ENCODE data around the gene GRIA3.

Gene GRIA3

DNA sequence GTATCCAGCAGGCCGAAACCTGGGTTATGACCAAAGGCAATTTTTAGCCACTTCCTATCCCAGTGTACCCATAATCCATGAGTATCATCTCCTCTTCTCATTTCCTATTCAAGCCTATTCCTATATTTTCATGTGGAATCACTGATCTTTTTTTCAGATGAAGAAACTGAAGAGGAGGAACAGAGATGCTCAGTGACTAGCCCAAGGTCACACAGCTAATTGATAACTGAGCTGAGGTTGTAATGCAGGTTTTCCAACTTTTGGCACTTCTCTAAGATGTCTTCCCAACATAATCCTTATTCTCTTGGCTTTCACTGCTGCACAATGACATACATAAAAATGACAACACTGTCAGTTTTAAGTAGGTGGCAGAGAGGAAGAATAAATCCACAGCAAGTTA lies 15.3 kb downstream of the GRIA3 start:
- DNase-seq = no peak

GRCh38 chrX:123201720-123202119 lies 17.6 kb downstream of the GRIA3 start:
- no peak for DNase-seq

GRCh38 chrX:123202523-123202922 lies 18.4 kb downstream of the GRIA3 start:
- no peak for DNase-seq

- DNase-seq = no peak
Observed at GRCh38 chrX:123203772-123204171, 19.7 kb downstream of the GRIA3 start.

- DNase-seq = peak; percentile 76
Observed at GRCh38 chrX:123206176-123206575, 22.1 kb downstream of the GRIA3 start.

DNA sequence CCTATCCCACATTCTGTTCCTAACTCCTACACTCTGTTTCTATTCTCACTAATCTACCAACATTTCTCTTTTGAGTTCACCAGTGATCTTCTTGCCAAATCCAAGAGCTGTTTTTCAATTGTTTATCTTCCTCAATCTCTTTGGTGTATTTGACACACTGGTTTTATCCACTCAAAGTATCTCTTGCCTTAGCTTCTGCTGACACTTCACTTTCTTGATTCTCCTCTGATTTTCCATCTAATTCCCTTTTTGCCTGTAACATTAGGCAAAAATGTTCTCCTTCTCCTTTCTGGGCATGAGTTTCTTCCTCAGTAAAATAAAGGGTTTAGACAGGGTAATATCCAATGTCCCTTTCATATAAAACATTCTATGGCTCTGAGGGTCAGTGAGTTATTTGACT lies 26.2 kb downstream of the GRIA3 start:
- DNase-seq = no peak

GRCh38 chrX:123215397-123216089 lies 31.5 kb downstream of the GRIA3 start:
- DNase-seq = no peak

GRCh38 chrX:123217077-123217476 lies 33.0 kb downstream of the GRIA3 start:
- no peak for DNase-seq

DNA sequence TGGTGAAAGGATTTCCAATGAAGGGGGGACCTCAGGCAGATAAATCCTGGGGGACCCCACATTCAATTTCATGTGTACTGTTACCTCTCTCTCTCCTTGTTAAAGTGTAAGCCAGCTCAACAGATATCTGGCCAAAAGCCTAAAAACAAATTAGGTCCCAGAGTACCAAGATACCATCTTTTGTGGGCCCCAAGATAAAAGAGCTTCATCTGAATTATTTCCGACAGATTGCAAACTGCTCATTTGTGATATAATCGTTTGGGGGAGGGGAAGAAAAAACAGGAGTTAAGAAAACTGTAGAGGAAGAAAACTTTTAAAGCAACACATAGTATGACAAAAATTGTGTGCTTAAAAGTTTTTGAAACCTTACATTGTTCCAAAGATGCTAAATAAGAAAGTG lies 33.6 kb downstream of the GRIA3 start:
- no peak for DNase-seq

DNA sequence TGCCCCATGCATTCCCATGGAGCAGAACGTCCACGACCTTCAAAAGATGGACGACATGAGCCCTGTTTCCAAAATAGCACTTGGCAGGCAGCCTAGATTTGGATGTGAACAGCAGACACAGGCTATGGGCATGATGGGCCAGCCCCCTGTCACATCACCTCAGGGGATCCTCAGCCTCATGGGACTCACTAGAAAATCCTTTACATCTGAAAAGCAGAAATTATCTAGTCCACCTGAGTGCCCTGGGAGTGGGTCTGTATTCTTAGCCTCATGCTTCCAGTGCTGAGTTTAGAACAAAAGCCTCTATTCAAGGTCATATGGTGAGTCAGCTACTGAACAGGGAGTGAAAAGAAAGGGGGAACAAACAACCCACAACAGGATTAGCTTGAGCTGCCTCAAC lies 35.8 kb downstream of the GRIA3 start:
- DNase-seq = peak; percentile 6

DNA sequence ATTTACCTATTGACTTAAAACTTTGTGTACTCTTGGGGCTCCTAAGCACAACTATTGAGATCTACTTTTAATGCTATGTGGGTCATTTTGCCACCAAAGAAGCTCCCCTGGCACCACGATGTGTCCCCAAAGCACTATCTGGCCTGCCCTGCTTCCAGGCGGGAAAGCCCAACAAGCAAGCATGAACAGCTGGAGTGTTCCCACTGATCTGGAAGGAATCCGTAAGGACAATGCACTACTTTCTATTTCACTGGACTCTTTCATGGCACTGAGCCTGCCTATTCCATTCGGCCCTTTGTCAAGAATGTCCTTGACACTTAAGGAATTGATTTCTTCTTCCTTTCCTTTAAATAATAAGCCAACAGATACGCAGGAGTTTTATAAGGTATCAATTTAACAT lies 38.8 kb downstream of the GRIA3 start:
- DNase-seq = no peak

GRCh38 chrX:123223409-123223808 lies 39.3 kb downstream of the GRIA3 start:
- DNase-seq = no peak

GRCh38 chrX:123223859-123224258 lies 39.8 kb downstream of the GRIA3 start:
- no peak for DNase-seq

DNA sequence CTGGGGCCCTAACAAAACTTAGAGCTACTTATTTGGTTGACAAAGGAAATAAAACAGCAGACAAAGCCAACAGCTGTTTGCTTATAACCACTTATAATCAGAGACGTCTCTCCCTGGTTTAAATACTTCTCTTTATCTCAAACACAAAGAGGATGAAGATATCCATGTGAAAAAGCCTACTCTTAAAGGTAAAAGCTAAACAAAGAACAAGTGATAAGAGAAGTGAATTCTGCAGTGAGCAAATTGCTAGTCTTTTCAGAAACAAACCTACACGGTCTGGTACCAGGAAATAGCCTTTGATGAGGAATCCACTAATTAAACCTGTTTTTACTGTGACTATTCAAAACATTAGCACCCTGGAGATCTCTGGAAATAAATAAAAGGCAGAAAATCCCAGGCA lies 46.7 kb downstream of the GRIA3 start:
- DNase-seq = no peak

- no peak for DNase-seq
Observed at GRCh38 chrX:123236859-123237258, 52.8 kb downstream of the GRIA3 start.

- no peak for DNase-seq
Observed at GRCh38 chrX:123237271-123237670, 53.2 kb downstream of the GRIA3 start.

DNA sequence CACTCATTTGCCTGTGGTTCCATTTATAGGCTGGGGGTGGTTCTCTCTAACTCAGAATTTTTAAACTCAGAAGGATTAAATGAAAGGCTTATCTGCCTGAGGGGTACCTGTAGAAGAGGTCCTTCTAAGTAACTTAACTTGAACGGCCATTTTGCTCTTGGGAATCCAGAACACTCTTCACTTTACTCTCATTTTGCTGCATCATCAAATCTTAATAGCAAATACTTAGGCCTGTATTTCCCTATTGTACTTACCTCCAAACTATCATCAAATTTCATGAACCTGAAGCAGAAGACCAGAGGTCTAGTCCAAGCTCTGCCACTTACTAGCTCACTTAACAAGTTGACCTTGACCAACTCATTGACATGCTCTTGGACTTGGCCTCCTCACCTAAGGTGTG lies 70.4 kb downstream of the GRIA3 start:
- no peak for DNase-seq

DNA sequence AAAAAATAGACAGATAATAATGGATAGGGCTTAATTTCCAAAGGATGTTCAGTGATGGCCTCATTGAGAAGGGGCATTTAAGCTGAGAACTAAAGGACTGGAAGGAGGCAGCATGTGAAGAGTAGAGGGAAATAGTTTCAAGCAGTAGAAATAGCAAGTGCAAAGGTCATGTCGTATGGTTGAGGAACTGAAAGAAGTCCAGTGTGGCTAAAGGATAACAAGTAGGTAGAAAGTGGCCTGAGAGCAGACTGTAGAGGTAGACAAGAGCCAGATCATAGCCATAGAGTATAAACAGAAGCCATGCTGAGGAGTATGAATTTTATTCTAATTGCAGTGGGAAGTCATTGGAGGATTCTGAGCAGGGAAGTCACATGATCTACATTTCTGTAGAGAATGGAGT lies 72.3 kb downstream of the GRIA3 start:
- no peak for DNase-seq

GRCh38 chrX:123260920-123261418 lies 76.9 kb downstream of the GRIA3 start:
- peak; percentile 23 for DNase-seq

- no peak for DNase-seq
Observed at GRCh38 chrX:123263270-123263669, 79.2 kb downstream of the GRIA3 start.

- DNase-seq = peak; percentile 22
Observed at GRCh38 chrX:123263747-123264146, 79.7 kb downstream of the GRIA3 start.

DNA sequence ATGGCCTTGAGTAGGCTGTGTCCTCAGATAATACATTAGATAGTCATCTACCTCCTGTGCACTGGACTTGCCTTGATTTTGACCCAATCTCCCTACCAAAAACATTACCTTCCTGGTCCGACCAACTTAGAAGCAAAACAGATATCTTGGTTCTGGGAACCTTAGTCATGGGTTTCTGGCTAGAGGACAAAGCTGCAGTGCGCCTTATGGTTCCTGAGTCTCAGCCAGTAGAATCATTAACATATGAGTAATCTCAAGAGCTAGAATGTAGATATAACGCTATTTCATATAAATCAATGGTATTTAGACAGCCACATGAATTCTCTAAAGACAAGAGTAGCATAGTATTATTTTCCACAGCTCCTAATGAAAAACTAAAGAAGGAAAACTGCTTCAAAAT lies 83.1 kb downstream of the GRIA3 start:
- DNase-seq = no peak

DNA sequence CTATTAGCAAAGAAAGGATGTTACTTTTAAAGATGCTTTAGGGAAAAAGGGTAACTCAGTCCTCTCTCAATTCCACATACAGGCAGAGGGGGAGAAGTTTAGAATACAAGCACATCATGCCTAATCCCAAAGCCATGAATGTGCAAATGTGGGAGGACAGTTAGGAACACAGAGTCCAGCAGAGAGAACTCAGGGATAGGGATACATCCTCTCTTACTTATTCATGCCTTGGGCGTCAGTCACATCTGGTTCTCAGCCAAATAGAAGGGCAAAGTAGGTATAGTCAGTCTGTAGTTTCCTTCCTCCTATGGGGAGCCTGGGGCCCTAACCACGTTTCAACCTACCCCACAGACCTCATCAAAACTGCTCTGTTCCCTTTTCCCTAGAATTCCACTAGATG lies 87.8 kb downstream of the GRIA3 start:
- no peak for DNase-seq

- DNase-seq = no peak
Observed at GRCh38 chrX:123272630-123273029, 88.6 kb downstream of the GRIA3 start.

DNA sequence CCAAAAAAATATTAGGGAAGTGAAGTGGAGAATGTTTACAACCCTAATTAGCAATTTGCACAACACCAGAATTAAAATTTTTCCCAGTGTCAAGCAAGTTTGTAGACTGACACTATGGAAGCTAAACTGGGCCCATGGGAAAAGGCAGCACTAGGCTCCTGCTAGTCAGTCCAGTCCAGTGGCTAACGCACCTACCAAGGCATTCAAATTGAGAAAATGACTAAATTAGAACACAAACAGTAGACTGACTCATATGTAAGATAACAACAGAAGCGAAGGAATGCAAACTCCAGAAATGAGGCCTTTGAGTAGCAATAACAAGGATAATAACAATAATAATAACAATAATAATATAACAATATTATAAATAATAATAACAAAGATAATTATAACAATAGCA lies 90.7 kb downstream of the GRIA3 start:
- DNase-seq = no peak

All from NCI-H1694 treated with DMSO at 0.1 percent for 48 hours (cell line).